AG09319 (cell line): ENCODE data around the gene KCNK6.

Experiments
- DNase-seq: peaks from one replicate; pipeline ENCODE4 v3.0.0-alpha.2; 2010; ENCODE audit warnings: low read depth; ENCODE audit errors: extremely low read depth
- CTCF ChIP-seq: IDR thresholded peaks from 2 replicates; pipeline ENCODE4 v1.5.1; 2011; ENCODE audit warnings: low read depth, mild to moderate bottlenecking, inconsistent platforms, low read length, moderate library complexity

KCNK6 gene

DNA sequence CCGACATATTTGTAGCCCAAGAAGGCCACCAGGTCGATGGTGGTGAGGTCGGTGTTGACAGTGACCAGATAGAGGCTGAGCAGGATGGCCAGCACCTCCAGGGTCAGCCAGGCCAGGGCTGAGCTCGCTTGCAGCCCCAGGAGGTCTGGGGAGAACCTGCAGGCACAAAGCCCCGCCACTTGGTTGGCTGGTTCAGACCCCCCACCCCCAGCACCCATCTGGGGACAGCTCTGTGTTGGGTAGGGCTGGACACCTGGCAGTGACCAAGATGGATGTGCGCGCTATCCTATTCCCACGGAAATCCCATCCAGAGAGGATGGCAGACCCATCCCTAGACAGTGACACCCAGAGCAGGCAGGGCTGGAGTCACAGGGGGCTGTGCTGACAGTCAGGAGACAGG is 12.0 kb upstream of the KCNK6 start:
- no peak for TF ChIP-seq CTCF
- no peak for DNase-seq

DNA sequence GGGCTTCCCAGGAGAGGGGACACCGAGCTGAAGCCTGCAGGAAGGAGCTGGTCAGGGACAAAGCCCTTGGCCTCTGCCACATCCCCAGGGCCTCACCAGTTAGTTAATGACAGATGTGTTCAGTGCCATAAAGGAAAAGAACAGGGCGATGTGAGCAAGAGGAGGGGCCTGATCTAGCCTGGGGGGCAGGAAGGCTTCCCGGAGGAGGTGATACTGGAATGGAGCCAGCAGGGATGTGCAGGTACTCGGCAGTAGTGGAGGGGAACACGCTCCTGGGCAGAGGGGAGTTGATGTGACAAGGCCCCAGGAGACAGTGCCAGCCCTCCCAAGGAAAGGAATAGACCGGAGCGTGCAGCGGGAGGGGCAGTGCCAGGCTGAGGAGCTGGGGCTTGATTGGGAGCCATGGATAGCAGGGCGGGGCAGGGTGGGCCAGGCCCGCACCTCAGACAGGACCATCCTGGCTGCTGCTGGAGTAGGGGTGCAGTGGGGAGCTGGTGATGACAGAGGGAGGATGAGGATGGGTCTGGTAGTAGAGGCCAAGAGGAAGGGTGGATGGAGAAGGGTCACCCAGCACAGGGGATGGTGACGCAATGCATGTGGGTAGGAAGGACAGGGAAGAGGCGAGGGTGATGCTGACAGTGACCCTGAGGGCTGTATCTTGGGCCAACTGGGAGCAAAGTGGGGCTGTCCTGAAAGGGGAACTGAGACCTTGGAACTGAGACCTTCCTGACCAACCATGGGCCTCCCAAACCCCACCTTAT is 11.5 kb upstream of the KCNK6 start:
- TF ChIP-seq CTCF, result no peak
- DNase-seq, result no peak

GRCh38 chr19:38308926-38309614 is 10.6 kb upstream of the KCNK6 start:
- DNase-seq, result no peak
- no peak for TF ChIP-seq CTCF

GRCh38 chr19:38309615-38310278 is 9.9 kb upstream of the KCNK6 start:
- no peak for TF ChIP-seq CTCF
- no peak for DNase-seq

- no peak for TF ChIP-seq CTCF
- DNase-seq, result no peak
Measured at GRCh38 chr19:38310279-38310670, 9.4 kb upstream of the KCNK6 start.

GRCh38 chr19:38310986-38311385 is 8.7 kb upstream of the KCNK6 start:
- DNase-seq, result no peak
- no peak for TF ChIP-seq CTCF
